Vagina (tissue), 2 donors: ENCODE results near the gene JPT2. TPM values are rescaled to one million over a fixed set of nuclear protein-coding genes. Genes with fewer than 3 reads are reported as not detected.

Experiments
- DNase-seq, 2 donors: peaks; one replicate each; pipeline ENCODE4 v3.0.0-alpha.2; 2017; ENCODE audit errors: extremely low spot score in 2 of 2
- H3K27ac ChIP-seq: fragments of 200-600 bp; sonication (generic); one replicate; pipeline ENCODE4 v1.5.1; 2019
- H3K27me3 ChIP-seq: fragments of 200-600 bp; sonication (generic); one replicate; pipeline ENCODE4 v1.5.1; 2019
- H3K36me3 ChIP-seq, 2 donors: fragments of 200-600 bp; sonication (generic); one replicate each; pipeline ENCODE4 v1.5.1; 2017 to 2019
- H3K4me1 ChIP-seq: fragments of 200-600 bp; sonication (generic); one replicate; pipeline ENCODE4 v1.5.1; 2019
- H3K4me3 ChIP-seq, 2 donors: fragments of 200-600 bp; sonication (generic); 1 replicate in 1 of 2; 2 replicates in 1 of 2; pipeline ENCODE4 v1.5.1; 2016 to 2019
- H3K9me3 ChIP-seq: fragments of 200-600 bp; sonication (generic); one replicate; pipeline ENCODE4 v1.5.1; 2019
- CTCF ChIP-seq, 3 experiments: fragments of 450-650 bp in 2 of 3; fragments of 200-600 bp in 1 of 3; sonication (generic) in 1 of 3; IDR thresholded peaks; one replicate each; pipeline ENCODE4 v1.5.1; 2017 to 2019; ENCODE audit warnings: antibody characterized with exemption in 3 of 3, mild to moderate bottlenecking in 2 of 3, moderate library complexity in 2 of 3
- POLR2A ChIP-seq, 2 donors: fragments of 450-650 bp; IDR thresholded peaks; one replicate each; pipeline ENCODE4 v1.6.1; 2017; ENCODE audit warnings: antibody characterized with exemption in 2 of 2, mild to moderate bottlenecking in 2 of 2, moderate library complexity in 2 of 2
- POLR2AphosphoS5 ChIP-seq, 2 donors: sonication (generic); formaldehyde crosslinking; IDR thresholded peaks; one replicate each; pipeline ENCODE4 v1.9.0; 2017; ENCODE audit warnings: antibody characterized with exemption in 2 of 2, mild to moderate bottlenecking in 2 of 2, low read depth in 1 of 2; ENCODE audit not compliant: insufficient read depth in 1 of 2
- intact Hi-C: fragments of 100-400 bp; cut with DNase I; formaldehyde crosslinking; loops from one replicate; pipeline ENCODE4 v1.15.1; 2023
- total RNA-seq: library from RNA; depleted of rRNA; stranded (reverse); fragments of >200 nt; gene quantifications from one replicate; pipeline ENCODE4 v1.2.3, GENCODE V29; 2016

JPT2 gene
- total RNA-seq, 1 donor from 2014 or later = 19.9 TPM

GRCh38 chr16:1691276-1691675 is 13.2 kb downstream of the JPT2 start:
- peaks cover 0 to 61% of the 10 kb centered on the region in 2 donors for H3K36me3 ChIP-seq
- no peak for DNase-seq
- no peak overlapping the region for H3K4me3 ChIP-seq
- intact Hi-C loops = no loop called here
- H3K9me3 ChIP-seq = no peaks in the 10 kb centered on the region
- peaks cover 8% of the 10 kb centered on the region for H3K4me1 ChIP-seq
- H3K27ac ChIP-seq = no peak overlapping the region
- no peak for TF ChIP-seq POLR2AphosphoS5 (IDR thresholded peaks at IDR 0.05; ENCODE audit: insufficient read depth in 1 of 2, low read depth in 1 of 2)
- TF ChIP-seq CTCF (IDR thresholded peaks at IDR 0.05) = no peak
- TF ChIP-seq POLR2A (IDR thresholded peaks at IDR 0.05) = no peak
- no peaks in the 10 kb centered on the region for H3K27me3 ChIP-seq

GRCh38 chr16:1691956-1692355 is 13.9 kb downstream of the JPT2 start:
- no peak overlapping the region for H3K27ac ChIP-seq
- no peak overlapping the region for H3K4me3 ChIP-seq
- TF ChIP-seq POLR2AphosphoS5 (IDR thresholded peaks at IDR 0.05; ENCODE audit: insufficient read depth in 1 of 2, low read depth in 1 of 2) = no peak
- TF ChIP-seq CTCF (IDR thresholded peaks at IDR 0.05) = no peak
- no peak for TF ChIP-seq POLR2A (IDR thresholded peaks at IDR 0.05)
- no peaks in the 10 kb centered on the region for H3K9me3 ChIP-seq
- DNase-seq = no peak
- H3K36me3 ChIP-seq = peaks cover 0 to 57% of the 10 kb centered on the region in 2 donors
- no peaks in the 10 kb centered on the region for H3K27me3 ChIP-seq
- peaks cover 8% of the 10 kb centered on the region for H3K4me1 ChIP-seq
- intact Hi-C loops = no loop called here

- Histone ChIP-seq H3K9me3 (no peaks in the 10 kb centered on the region), H3K4me3 (no peak overlapping the region), H3K27ac (no peak overlapping the region), H3K4me1 (peaks cover 3% of the 10 kb centered on the region), H3K36me3 (peaks cover 0 to 42% of the 10 kb centered on the region in 2 donors), H3K27me3 (no peaks in the 10 kb centered on the region)
- no peak for TF ChIP-seq CTCF (IDR thresholded peaks at IDR 0.05)
- TF ChIP-seq POLR2AphosphoS5 (IDR thresholded peaks at IDR 0.05; ENCODE audit: insufficient read depth in 1 of 2, low read depth in 1 of 2) = no peak
- TF ChIP-seq POLR2A (IDR thresholded peaks at IDR 0.05) = no peak
- intact Hi-C loops = no loop called here
- no peak for DNase-seq
Observed at GRCh38 chr16:1696863-1697262, 18.8 kb downstream of the JPT2 start.

GRCh38 chr16:1698680-1699079 is 20.6 kb downstream of the JPT2 start:
- peaks cover 0 to 26% of the 10 kb centered on the region in 2 donors for H3K36me3 ChIP-seq

More at GRCh38 chr16:1698680-1699079, 20.6 kb downstream of the JPT2 start:
- no peak overlapping the region for H3K4me3 ChIP-seq
- intact Hi-C loops = no loop called here
- DNase-seq = no peak
- no peak overlapping the region for H3K27ac ChIP-seq
- H3K27me3 ChIP-seq = no peaks in the 10 kb centered on the region
- TF ChIP-seq POLR2AphosphoS5 (IDR thresholded peaks at IDR 0.05; ENCODE audit: insufficient read depth in 1 of 2, low read depth in 1 of 2) (no peak), POLR2A (IDR thresholded peaks at IDR 0.05) (no peak), CTCF (IDR thresholded peaks at IDR 0.05) (no peak)
- H3K9me3 ChIP-seq = no peaks in the 10 kb centered on the region
- no peaks in the 10 kb centered on the region for H3K4me1 ChIP-seq
